K562 (cell line): ENCODE data around the gene NR3C2.

Source experiments
- CBX2 ChIP-seq: fragments of 200-600 bp; sonication (generic); IDR thresholded peaks from one replicate; pipeline ENCODE4 v1.6.1; 2012; ENCODE audit warnings: mild to moderate bottlenecking, low read length, inconsistent platforms; ENCODE audit not compliant: insufficient read depth, poor library complexity, severe bottlenecking
- CHD2 ChIP-seq: IDR thresholded peaks from 2 replicates; pipeline ENCODE4 v1.6.1; 2011; ENCODE audit warnings: low read depth, low read length
- GTF2E2 ChIP-seq: fragments of 200-800 bp; sonication (Bioruptor generic); IDR thresholded peaks from 2 replicates; pipeline ENCODE4 v1.6.1; 2016; ENCODE audit warnings: missing genetic modification characterization, missing compliant biosample characterization
- KLF16 ChIP-seq: IDR thresholded peaks from 2 replicates; pipeline ENCODE4 v1.6.1; 2016; ENCODE audit warnings: antibody characterized with exemption
- MTA2 ChIP-seq: fragments of 450-650 bp; IDR thresholded peaks from 2 replicates; pipeline ENCODE4 v1.6.1; 2016; ENCODE audit warnings: low read depth
- MYNN ChIP-seq, 2 experiments: sonication (generic); formaldehyde crosslinking in 1 of 2; IDR thresholded peaks; 2 replicates each; pipeline versions ENCODE4 v1.5.0 to v1.6.1; 2016 to 2020; ENCODE audit warnings: antibody characterized with exemption in 1 of 2, missing genetic modification reagents in 1 of 2
- POLR2A ChIP-seq: fragments of 450-650 bp; conservative IDR thresholded peaks from 2 replicates; pipeline ENCODE4 v1.6.1; 2016
- PYGO2 ChIP-seq: fragments of 450-650 bp; IDR thresholded peaks from 2 replicates; pipeline ENCODE4 v1.6.1; 2016; ENCODE audit warnings: mild to moderate bottlenecking, missing genetic modification characterization, moderate library complexity, missing compliant biosample characterization
- RFX5 ChIP-seq: IDR thresholded peaks from 2 replicates; pipeline ENCODE4 v1.6.1; 2011; ENCODE audit warnings: low read depth, mild to moderate bottlenecking, improper control_type of control experiment, low read length
- YBX1 ChIP-seq: fragments of 450-650 bp; IDR thresholded peaks from 2 replicates; pipeline ENCODE4 v1.7.1; 2016; ENCODE audit warnings: mild to moderate bottlenecking
- ZBTB11 ChIP-seq, 3 experiments: fragments of 200-800 bp in 1 of 3; fragments of 250-450 bp in 1 of 3; fragments of 450-650 bp in 1 of 3; sonication (Bioruptor Pico) in 1 of 3; sonication (Bioruptor generic) in 1 of 3; formaldehyde crosslinking in 1 of 3; IDR thresholded peaks; 2 replicates each; pipeline versions ENCODE4 v1.6.1 to v1.8.0; 2016 to 2022; ENCODE audit warnings: mild to moderate bottlenecking in 2 of 3, missing genetic modification characterization in 2 of 3, missing compliant biosample characterization in 1 of 3, moderate library complexity in 1 of 3
- ZNF384 ChIP-seq: IDR thresholded peaks from 2 replicates; pipeline ENCODE4 v1.6.1; 2012; ENCODE audit warnings: low read depth, low read length, improper control_type of control experiment
- TF ChIP-seq, protein P1 (sequence below): fragments of 450-650 bp; formaldehyde crosslinking; IDR thresholded peaks from 2 replicates; pipeline ENCODE4 v1.4.0; 2020; ENCODE audit warnings: mild to moderate bottlenecking, mixed read lengths
- TF ChIP-seq, protein P2 (sequence below), 3 experiments: IDR thresholded peaks in 2 of 3; conservative IDR thresholded peaks in 1 of 3; 2 replicates each; pipeline ENCODE4 v1.5.1; 2011 to 2012; ENCODE audit warnings: low read length in 3 of 3, mild to moderate bottlenecking in 3 of 3, control low read depth in 2 of 3, improper control_type of control experiment in 1 of 3, inconsistent platforms in 1 of 3, low read depth in 1 of 3, mixed read lengths in 1 of 3, moderate library complexity in 1 of 3; ENCODE audit not compliant: insufficient read depth in 2 of 3

GRCh38 chr4:148077581-148077980 is 364.6 kb downstream of the NR3C2 start:
- TF ChIP-seq, protein P1, sequence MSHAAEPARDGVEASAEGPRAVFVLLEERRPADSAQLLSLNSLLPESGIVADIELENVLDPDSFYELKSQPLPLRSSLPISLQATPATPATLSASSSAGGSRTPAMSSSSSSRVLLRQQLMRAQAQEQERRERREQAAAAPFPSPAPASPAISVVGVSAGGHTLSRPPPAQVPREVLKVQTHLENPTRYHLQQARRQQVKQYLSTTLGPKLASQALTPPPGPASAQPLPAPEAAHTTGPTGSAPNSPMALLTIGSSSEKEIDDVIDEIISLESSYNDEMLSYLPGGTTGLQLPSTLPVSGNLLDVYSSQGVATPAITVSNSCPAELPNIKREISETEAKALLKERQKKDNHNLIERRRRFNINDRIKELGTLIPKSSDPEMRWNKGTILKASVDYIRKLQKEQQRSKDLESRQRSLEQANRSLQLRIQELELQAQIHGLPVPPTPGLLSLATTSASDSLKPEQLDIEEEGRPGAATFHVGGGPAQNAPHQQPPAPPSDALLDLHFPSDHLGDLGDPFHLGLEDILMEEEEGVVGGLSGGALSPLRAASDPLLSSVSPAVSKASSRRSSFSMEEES (CRISPR knock-in tag): no peak
- TF ChIP-seq POLR2A (no peak), YBX1 (no peak), CHD2 (no peak), ZNF384 (no peak), MYNN (IDR thresholded peaks at IDR 0.05) (no peak), MYNN (CRISPR knock-in tag; IDR thresholded peaks at IDR 0.05) (no peak), GTF2E2 (no peak), RFX5 (no peak), ZBTB11 (CRISPR knock-in tag; IDR thresholded peaks at IDR 0.05) (no peak), CBX2 (no peak), PYGO2 (tag) (no peak), KLF16 (no peak), MTA2 (no peak)
- TF ChIP-seq, protein P2, sequence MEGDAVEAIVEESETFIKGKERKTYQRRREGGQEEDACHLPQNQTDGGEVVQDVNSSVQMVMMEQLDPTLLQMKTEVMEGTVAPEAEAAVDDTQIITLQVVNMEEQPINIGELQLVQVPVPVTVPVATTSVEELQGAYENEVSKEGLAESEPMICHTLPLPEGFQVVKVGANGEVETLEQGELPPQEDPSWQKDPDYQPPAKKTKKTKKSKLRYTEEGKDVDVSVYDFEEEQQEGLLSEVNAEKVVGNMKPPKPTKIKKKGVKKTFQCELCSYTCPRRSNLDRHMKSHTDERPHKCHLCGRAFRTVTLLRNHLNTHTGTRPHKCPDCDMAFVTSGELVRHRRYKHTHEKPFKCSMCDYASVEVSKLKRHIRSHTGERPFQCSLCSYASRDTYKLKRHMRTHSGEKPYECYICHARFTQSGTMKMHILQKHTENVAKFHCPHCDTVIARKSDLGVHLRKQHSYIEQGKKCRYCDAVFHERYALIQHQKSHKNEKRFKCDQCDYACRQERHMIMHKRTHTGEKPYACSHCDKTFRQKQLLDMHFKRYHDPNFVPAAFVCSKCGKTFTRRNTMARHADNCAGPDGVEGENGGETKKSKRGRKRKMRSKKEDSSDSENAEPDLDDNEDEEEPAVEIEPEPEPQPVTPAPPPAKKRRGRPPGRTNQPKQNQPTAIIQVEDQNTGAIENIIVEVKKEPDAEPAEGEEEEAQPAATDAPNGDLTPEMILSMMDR (IDR thresholded peaks at IDR 0.05 in 2 of 3, conservative IDR thresholded peaks at IDR 0.05 in 1 of 3; ENCODE audit: insufficient read depth in 2 of 3, low read depth in 1 of 3, low read length in 3 of 3): no peak
